ENCODE data around the gene WRAP53. TPM values are rescaled to one million over a fixed set of nuclear protein-coding genes. Genes with fewer than 3 reads are reported as not detected.
A peak's percentile ranks its signal among the peaks of the same experiment; 100 is the strongest.

Gene WRAP53
- total and polyA plus RNA-seq, 10 of the 15 experiments (the other 5 are each of a cell fraction or from before 2014, with no cell fraction given) = 1.9 to 42.0 (median 21.9) TPM

DNA sequence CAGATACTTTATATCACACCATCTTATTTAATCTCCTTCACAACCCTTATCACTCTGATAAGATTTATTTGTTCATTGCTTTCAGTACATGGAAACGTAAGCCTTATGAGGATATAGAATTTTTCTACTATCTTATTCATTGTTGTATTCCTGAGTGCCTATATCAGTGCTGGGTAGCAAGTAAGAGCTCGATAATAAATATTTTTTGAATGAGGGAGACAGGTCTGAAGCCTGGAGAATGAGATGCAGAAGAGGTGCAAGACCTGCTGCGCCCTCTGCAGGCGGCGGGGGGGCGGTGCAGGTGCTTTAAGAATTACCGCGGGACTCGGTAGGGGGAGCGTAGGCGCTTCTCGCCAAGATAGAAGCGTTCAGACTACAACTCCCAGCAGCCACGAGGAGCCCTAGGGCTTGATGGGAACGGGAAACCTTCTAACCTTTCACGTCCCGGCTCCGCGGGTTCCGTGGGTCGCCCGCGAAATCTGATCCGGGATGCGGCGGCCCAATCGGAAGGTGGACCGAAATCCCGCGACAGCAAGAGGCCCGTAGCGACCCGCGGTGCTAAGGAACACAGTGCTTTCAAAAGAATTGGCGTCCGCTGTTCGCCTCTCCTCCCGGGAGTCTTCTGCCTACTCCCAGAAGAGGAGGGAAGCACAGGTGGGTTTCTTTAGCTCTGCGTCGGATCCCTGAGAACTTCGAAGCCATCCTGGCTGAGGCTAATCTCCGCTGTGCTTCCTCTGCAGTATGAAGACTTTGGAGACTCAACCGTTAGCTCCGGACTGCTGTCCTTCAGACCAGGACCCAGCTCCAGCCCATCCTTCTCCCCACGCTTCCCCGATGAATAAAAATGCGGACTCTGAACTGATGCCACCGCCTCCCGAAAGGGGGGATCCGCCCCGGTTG, at the start of gene WRAP53 (continued):
- TF ChIP-seq, protein P1, sequence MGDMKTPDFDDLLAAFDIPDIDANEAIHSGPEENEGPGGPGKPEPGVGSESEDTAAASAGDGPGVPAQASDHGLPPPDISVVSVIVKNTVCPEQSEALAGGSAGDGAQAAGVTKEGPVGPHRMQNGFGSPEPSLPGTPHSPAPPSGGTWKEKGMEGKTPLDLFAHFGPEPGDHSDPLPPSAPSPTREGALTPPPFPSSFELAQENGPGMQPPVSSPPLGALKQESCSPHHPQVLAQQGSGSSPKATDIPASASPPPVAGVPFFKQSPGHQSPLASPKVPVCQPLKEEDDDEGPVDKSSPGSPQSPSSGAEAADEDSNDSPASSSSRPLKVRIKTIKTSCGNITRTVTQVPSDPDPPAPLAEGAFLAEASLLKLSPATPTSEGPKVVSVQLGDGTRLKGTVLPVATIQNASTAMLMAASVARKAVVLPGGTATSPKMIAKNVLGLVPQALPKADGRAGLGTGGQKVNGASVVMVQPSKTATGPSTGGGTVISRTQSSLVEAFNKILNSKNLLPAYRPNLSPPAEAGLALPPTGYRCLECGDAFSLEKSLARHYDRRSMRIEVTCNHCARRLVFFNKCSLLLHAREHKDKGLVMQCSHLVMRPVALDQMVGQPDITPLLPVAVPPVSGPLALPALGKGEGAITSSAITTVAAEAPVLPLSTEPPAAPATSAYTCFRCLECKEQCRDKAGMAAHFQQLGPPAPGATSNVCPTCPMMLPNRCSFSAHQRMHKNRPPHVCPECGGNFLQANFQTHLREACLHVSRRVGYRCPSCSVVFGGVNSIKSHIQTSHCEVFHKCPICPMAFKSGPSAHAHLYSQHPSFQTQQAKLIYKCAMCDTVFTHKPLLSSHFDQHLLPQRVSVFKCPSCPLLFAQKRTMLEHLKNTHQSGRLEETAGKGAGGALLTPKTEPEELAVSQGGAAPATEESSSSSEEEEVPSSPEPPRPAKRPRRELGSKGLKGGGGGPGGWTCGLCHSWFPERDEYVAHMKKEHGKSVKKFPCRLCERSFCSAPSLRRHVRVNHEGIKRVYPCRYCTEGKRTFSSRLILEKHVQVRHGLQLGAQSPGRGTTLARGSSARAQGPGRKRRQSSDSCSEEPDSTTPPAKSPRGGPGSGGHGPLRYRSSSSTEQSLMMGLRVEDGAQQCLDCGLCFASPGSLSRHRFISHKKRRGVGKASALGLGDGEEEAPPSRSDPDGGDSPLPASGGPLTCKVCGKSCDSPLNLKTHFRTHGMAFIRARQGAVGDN (IDR thresholded peaks at IDR 0.05) = no peak
- TF ChIP-seq, protein P2, sequence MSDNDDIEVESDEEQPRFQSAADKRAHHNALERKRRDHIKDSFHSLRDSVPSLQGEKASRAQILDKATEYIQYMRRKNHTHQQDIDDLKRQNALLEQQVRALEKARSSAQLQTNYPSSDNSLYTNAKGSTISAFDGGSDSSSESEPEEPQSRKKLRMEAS (IDR thresholded peaks at IDR 0.05; ENCODE audit: low read depth, low read length) = no peak
- TF ChIP-seq ZZZ3 (IDR thresholded peaks at IDR 0.05; ENCODE audit: control insufficient read depth, insufficient read length, low read depth) (no peak), ZBED1 (IDR thresholded peaks at IDR 0.05; ENCODE audit: borderline replicate concordance) (no peak), BMI1 (IDR thresholded peaks at IDR 0.05; ENCODE audit: borderline replicate concordance) (no peak), PML (IDR thresholded peaks at IDR 0.05; ENCODE audit: low read length) (no peak), TAF1 (IDR thresholded peaks at IDR 0.05; ENCODE audit: borderline replicate concordance, low read depth, low read length) (peak; percentile 59), SMAD1 (IDR thresholded peaks at IDR 0.05; ENCODE audit: low read depth, partially characterized antibody) (no peak), CHD2 (IDR thresholded peaks at IDR 0.05; ENCODE audit: borderline replicate concordance, low read depth, low read length) (peak; percentile 95), FOXM1 (IDR thresholded peaks at IDR 0.05; ENCODE audit: low read depth, low read length) (no peak; the same call in 1 of the 2 replicates), RUNX3 (IDR thresholded peaks at IDR 0.05; ENCODE audit: low read length) (peak; percentile 59), KDM1A (IDR thresholded peaks at IDR 0.05; ENCODE audit: borderline replicate concordance) (no peak), FOS (IDR thresholded peaks at IDR 0.05; ENCODE audit: borderline replicate concordance, extremely low read depth, insufficient read length) (no peak)
- TF ChIP-seq, protein P3, sequence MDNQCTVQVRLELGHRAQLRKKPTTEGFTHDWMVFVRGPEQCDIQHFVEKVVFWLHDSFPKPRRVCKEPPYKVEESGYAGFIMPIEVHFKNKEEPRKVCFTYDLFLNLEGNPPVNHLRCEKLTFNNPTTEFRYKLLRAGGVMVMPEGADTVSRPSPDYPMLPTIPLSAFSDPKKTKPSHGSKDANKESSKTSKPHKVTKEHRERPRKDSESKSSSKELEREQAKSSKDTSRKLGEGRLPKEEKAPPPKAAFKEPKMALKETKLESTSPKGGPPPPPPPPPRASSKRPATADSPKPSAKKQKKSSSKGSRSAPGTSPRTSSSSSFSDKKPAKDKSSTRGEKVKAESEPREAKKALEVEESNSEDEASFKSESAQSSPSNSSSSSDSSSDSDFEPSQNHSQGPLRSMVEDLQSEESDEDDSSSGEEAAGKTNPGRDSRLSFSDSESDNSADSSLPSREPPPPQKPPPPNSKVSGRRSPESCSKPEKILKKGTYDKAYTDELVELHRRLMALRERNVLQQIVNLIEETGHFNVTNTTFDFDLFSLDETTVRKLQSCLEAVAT (IDR thresholded peaks at IDR 0.05) = no peak
- TF ChIP-seq, protein P4, sequence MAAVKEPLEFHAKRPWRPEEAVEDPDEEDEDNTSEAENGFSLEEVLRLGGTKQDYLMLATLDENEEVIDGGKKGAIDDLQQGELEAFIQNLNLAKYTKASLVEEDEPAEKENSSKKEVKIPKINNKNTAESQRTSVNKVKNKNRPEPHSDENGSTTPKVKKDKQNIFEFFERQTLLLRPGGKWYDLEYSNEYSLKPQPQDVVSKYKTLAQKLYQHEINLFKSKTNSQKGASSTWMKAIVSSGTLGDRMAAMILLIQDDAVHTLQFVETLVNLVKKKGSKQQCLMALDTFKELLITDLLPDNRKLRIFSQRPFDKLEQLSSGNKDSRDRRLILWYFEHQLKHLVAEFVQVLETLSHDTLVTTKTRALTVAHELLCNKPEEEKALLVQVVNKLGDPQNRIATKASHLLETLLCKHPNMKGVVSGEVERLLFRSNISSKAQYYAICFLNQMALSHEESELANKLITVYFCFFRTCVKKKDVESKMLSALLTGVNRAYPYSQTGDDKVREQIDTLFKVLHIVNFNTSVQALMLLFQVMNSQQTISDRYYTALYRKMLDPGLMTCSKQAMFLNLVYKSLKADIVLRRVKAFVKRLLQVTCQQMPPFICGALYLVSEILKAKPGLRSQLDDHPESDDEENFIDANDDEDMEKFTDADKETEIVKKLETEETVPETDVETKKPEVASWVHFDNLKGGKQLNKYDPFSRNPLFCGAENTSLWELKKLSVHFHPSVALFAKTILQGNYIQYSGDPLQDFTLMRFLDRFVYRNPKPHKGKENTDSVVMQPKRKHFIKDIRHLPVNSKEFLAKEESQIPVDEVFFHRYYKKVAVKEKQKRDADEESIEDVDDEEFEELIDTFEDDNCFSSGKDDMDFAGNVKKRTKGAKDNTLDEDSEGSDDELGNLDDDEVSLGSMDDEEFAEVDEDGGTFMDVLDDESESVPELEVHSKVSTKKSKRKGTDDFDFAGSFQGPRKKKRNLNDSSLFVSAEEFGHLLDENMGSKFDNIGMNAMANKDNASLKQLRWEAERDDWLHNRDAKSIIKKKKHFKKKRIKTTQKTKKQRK (IDR thresholded peaks at IDR 0.05; ENCODE audit: low read depth, low read length) = no peak
- TF ChIP-seq, protein P5, sequence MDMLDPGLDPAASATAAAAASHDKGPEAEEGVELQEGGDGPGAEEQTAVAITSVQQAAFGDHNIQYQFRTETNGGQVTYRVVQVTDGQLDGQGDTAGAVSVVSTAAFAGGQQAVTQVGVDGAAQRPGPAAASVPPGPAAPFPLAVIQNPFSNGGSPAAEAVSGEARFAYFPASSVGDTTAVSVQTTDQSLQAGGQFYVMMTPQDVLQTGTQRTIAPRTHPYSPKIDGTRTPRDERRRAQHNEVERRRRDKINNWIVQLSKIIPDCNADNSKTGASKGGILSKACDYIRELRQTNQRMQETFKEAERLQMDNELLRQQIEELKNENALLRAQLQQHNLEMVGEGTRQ (IDR thresholded peaks at IDR 0.05; ENCODE audit: borderline replicate concordance, low read depth, low read length) = no peak; the same call in 1 of the 2 replicates
- TF ChIP-seq, protein P6, sequence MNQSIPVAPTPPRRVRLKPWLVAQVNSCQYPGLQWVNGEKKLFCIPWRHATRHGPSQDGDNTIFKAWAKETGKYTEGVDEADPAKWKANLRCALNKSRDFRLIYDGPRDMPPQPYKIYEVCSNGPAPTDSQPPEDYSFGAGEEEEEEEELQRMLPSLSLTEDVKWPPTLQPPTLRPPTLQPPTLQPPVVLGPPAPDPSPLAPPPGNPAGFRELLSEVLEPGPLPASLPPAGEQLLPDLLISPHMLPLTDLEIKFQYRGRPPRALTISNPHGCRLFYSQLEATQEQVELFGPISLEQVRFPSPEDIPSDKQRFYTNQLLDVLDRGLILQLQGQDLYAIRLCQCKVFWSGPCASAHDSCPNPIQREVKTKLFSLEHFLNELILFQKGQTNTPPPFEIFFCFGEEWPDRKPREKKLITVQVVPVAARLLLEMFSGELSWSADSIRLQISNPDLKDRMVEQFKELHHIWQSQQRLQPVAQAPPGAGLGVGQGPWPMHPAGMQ (IDR thresholded peaks at IDR 0.05; ENCODE audit: borderline replicate concordance) = no peak
